LNCAP (cell line): ENCODE data around the gene CLEC20A.
A peak's percentile ranks its signal among the peaks of the same experiment; 100 is the strongest.

Experiments used
- CTCF ChIP-seq: fragments of 450-650 bp; IDR thresholded peaks from 2 replicates; pipeline ENCODE4 v1.5.1; 2017; ENCODE audit warnings: mild to moderate bottlenecking

The CLEC20A gene

GRCh38 chr1:178528228-178528952, 31.6 kb upstream of the CLEC20A start:
- no peak for TF ChIP-seq CTCF

GRCh38 chr1:178527117-178527516, 30.4 kb upstream of the CLEC20A start:
- TF ChIP-seq CTCF = no peak

GRCh38 chr1:178521241-178521640, 24.5 kb upstream of the CLEC20A start:
- TF ChIP-seq CTCF = no peak

- no peak for TF ChIP-seq CTCF
Observed at GRCh38 chr1:178520803-178521202, 24.0 kb upstream of the CLEC20A start.

GRCh38 chr1:178518894-178519293, 22.1 kb upstream of the CLEC20A start:
- no peak for TF ChIP-seq CTCF

GRCh38 chr1:178516110-178516509, 19.3 kb upstream of the CLEC20A start:
- TF ChIP-seq CTCF = no peak

GRCh38 chr1:178513278-178513983, 16.7 kb upstream of the CLEC20A start:
- TF ChIP-seq CTCF = peak; percentile 29; the same call in 1 of the 2 replicates
